Activated T-helper 2 cell treated with anti-CD3 and anti-CD28 coated beads, Interferon-gamma antibody, Interleukin-2, Interleukin-4, amounts not matched to agents 10 μg/mL and 5 μg/mL and 100 μg/mL, durations not matched to agents 14 hours and 24 hours and 36 hours (primary cell): Measurements from ENCODE around the gene TMEM247. TPM values are rescaled to one million over a fixed set of nuclear protein-coding genes. Genes with fewer than 3 reads are reported as not detected.
A peak's percentile ranks its signal among the peaks of the same experiment; 100 is the strongest.

ENCODE experiments used
- DNase-seq: peaks from one replicate; pipeline ENCODE4 v3.0.0; 2021; ENCODE audit warnings: low spot score
- H3K27ac Mint-ChIP-seq: one replicate; pipeline ENCODE4 v1.8.0; 2021; ENCODE audit warnings: mixed read lengths
- H3K27me3 Mint-ChIP-seq: one replicate; pipeline ENCODE4 v1.8.0; 2021; ENCODE audit warnings: low read depth, mixed read lengths
- H3K36me3 Mint-ChIP-seq: one replicate; pipeline ENCODE4 v1.8.0; 2021; ENCODE audit warnings: low read depth, mixed read lengths
- H3K4me1 Mint-ChIP-seq: one replicate; pipeline ENCODE4 v1.8.0; 2021; ENCODE audit warnings: low read depth, mixed read lengths
- H3K4me3 Mint-ChIP-seq: one replicate; pipeline ENCODE4 v1.8.0; 2021; ENCODE audit warnings: low read depth, mild to moderate bottlenecking, moderate library complexity, mixed read lengths
- H3K9me3 Mint-ChIP-seq: one replicate; pipeline ENCODE4 v1.8.0; 2021; ENCODE audit warnings: mixed read lengths
- intact Hi-C: fragments of 100-400 bp; cut with micrococcal nuclease; formaldehyde crosslinking; loops from one replicate; pipeline ENCODE4 v1.15.1; 2023
- total RNA-seq: library from RNA; stranded (reverse); gene quantifications from 2 replicates; pipeline ENCODE4 v1.2.3, GENCODE V29; 2022

Gene TMEM247
- total RNA-seq, 1 donor from 2014 or later, result not detected

DNA sequence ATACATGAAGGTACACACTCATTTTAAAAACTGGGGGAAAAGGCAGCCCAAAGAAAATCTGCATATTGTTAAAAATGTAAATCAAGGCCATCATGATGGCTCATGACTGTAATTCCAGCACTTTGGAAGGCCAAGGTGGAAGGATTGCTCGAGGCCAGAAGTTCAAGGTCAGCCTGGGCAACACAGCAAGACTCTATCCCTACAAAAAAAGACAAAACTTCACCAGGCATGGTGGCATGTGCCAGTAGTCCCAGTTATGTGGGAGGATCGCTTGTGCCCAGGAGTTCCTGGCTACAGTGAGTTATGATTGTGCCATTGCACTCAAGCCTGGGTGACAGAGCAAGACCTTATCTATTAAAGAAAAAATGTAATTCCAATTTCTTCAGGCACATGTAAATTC lies 34.6 kb upstream of the TMEM247 start:
- no peak overlapping the region for H3K27ac Mint-ChIP-seq
- intact Hi-C loops, result no loop called here

DNA sequence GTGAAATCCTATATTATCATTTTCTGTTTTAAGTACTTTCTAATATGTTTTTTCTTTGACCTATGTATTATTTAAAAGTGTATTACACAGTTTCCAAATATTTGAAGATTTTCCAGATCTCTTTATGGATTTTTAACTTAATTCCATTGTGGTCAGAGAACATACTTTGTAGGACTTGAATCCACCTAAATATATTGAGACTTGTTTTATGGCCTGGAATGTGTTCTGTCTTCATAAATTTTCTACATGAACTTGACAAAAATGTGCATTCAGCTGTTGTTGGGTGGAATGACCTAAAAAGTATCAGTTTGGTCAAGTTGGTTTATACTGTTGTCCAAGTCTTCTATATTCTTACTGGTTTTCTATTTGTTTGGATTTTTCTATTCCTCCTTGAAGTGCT lies 33.8 kb upstream of the TMEM247 start:
- Mint-ChIP-seq H3K27me3 (peaks cover 2% of the 10 kb centered on the region), H3K9me3 (peaks cover 44% of the 10 kb centered on the region), H3K36me3 (peaks cover 18% of the 10 kb centered on the region), H3K27ac (no peak overlapping the region), H3K4me3 (no peak overlapping the region), H3K4me1 (peaks cover 15% of the 10 kb centered on the region)
- intact Hi-C loops, result no loop called here
- DNase-seq, result no peak

More for the DNA sequence above, 34.6 kb upstream of the TMEM247 start:
- H3K4me3 Mint-ChIP-seq, result no peak overlapping the region
- no peak for DNase-seq
- H3K36me3 Mint-ChIP-seq, result peaks cover 18% of the 10 kb centered on the region
- H3K4me1 Mint-ChIP-seq, result peaks cover 23% of the 10 kb centered on the region
- H3K9me3 Mint-ChIP-seq, result peaks cover 44% of the 10 kb centered on the region
- H3K27me3 Mint-ChIP-seq, result peaks cover 2% of the 10 kb centered on the region

GRCh38 chr2:46446871-46447568 lies 32.3 kb upstream of the TMEM247 start:
- Mint-ChIP-seq H3K4me1 (peaks cover 12% of the 10 kb centered on the region), H3K27ac (no peak overlapping the region), H3K4me3 (no peak overlapping the region), H3K9me3 (peaks cover 44% of the 10 kb centered on the region), H3K27me3 (peaks cover 2% of the 10 kb centered on the region), H3K36me3 (peaks cover 18% of the 10 kb centered on the region)
- no peak for DNase-seq
- intact Hi-C loops, result no loop called here

DNA sequence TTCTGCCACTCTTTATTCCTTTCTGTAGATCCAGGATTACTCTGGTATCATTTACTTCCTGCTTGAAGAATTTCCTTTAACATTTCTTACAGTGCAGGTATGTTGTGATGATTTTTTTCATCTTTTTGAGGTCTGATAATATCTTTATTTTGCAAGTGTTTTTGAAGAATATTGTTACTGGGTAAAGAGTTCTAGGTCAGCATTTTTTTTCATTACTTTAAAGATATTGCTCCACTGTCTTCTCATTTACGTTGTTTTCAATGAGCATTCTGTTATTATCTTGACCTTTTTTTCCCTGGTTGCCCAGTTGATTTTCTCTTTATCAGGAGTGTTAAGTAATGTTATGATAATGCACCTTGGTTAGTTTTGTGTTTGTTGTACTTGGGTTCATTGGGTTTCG lies 31.7 kb upstream of the TMEM247 start:
- peaks cover 44% of the 10 kb centered on the region for H3K9me3 Mint-ChIP-seq
- peaks cover 18% of the 10 kb centered on the region for H3K36me3 Mint-ChIP-seq
- no peak for DNase-seq
- H3K4me3 Mint-ChIP-seq, result no peak overlapping the region
- peaks cover 2% of the 10 kb centered on the region for H3K27me3 Mint-ChIP-seq
- intact Hi-C loops, result no loop called here
- peaks cover 12% of the 10 kb centered on the region for H3K4me1 Mint-ChIP-seq
- no peak overlapping the region for H3K27ac Mint-ChIP-seq

GRCh38 chr2:46448111-46448510 lies 31.3 kb upstream of the TMEM247 start:
- Mint-ChIP-seq H3K9me3 (peaks cover 44% of the 10 kb centered on the region), H3K27me3 (peaks cover 2% of the 10 kb centered on the region), H3K27ac (no peak overlapping the region), H3K4me3 (no peak overlapping the region), H3K4me1 (peaks cover 12% of the 10 kb centered on the region), H3K36me3 (peaks cover 18% of the 10 kb centered on the region)
- DNase-seq, result no peak
- intact Hi-C loops, result no loop called here

GRCh38 chr2:46448641-46449040 lies 30.7 kb upstream of the TMEM247 start:
- Mint-ChIP-seq H3K4me3 (no peak overlapping the region), H3K4me1 (peaks cover 12% of the 10 kb centered on the region), H3K27ac (no peak overlapping the region), H3K27me3 (peaks cover 2% of the 10 kb centered on the region), H3K36me3 (peaks cover 21% of the 10 kb centered on the region), H3K9me3 (peaks cover 44% of the 10 kb centered on the region)
- intact Hi-C loops, result no loop called here
- no peak for DNase-seq

DNA sequence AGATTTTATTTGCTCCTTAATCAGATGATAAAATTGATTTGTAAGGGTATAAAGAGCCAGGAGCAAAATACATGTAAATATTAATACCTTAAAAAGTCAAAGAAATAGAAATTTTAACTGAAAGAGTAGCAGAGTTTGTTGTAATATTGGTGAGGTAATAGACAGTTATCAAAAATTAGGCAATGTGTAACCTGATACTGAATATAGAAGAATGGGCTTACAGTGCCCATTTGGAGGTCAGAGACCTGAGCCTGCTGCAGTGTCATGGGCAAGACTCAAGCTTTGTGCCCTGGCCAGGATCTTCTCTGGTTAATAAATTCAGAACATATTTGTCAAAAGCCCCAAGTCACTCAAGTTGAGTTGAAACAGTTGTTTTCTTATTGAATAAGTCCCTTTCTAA lies 29.7 kb upstream of the TMEM247 start:
- no peak overlapping the region for H3K4me3 Mint-ChIP-seq
- H3K27me3 Mint-ChIP-seq, result peaks cover 2% of the 10 kb centered on the region
- no peak overlapping the region for H3K27ac Mint-ChIP-seq
- peaks cover 42% of the 10 kb centered on the region for H3K9me3 Mint-ChIP-seq
- H3K4me1 Mint-ChIP-seq, result peaks cover 12% of the 10 kb centered on the region
- intact Hi-C loops, result no loop called here
- no peak for DNase-seq
- H3K36me3 Mint-ChIP-seq, result peaks cover 16% of the 10 kb centered on the region

- Mint-ChIP-seq H3K4me3 (no peak overlapping the region), H3K4me1 (peaks cover 12% of the 10 kb centered on the region), H3K27me3 (peaks cover 2% of the 10 kb centered on the region), H3K27ac (no peak overlapping the region), H3K36me3 (peaks cover 7% of the 10 kb centered on the region), H3K9me3 (peaks cover 28% of the 10 kb centered on the region)
- intact Hi-C loops, result no loop called here
- no peak for DNase-seq
Measured at GRCh38 chr2:46451131-46451711, 28.1 kb upstream of the TMEM247 start.

GRCh38 chr2:46456789-46457188 lies 22.6 kb upstream of the TMEM247 start:
- no peak for DNase-seq
- intact Hi-C loops, result no loop called here
- Mint-ChIP-seq H3K27me3 (no peaks in the 10 kb centered on the region), H3K36me3 (peaks cover 3% of the 10 kb centered on the region), H3K4me1 (peaks cover 25% of the 10 kb centered on the region), H3K9me3 (no peaks in the 10 kb centered on the region), H3K4me3 (no peak overlapping the region), H3K27ac (peak overlapping the region; percentile 2)

DNA sequence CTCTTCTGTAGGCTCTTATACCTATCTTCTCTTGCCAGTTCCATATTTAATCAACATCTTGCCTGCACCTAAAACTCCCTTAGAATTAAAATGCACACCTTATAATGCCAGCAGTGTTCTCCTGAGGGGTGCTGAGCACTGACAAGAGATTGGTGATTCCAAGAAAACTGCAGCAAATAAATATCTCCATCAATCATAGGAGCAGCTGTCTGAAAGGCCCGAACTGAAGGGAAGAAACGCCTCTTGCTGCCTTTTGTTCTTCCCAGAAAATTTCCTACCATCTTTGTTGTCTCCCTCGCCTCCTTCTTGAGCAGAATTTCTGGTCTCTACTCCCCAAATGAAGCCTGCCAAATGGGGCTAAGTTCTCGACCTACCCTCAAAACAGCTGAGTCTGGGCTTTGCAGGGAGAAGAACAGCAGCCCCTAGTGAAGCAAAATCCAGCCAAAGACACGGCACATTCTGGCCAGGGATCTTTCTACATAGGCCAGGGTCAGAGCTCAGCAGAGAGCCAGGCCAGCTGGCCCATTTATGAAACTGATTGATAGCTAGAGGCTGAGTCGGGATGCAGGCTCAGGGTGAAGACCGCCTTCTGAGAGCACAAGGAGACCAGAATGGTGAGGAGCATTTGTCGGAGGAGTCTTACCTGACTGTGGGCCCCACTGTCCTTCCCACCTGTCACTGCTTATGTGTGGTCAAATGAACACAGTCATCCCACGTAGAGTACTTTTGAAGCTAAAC lies 20.4 kb upstream of the TMEM247 start:
- no peaks in the 10 kb centered on the region for H3K27me3 Mint-ChIP-seq
- DNase-seq, result no peak
- H3K4me1 Mint-ChIP-seq, result peaks cover 29% of the 10 kb centered on the region
- intact Hi-C loops, result no loop called here
- H3K27ac Mint-ChIP-seq, result no peak overlapping the region
- H3K9me3 Mint-ChIP-seq, result no peaks in the 10 kb centered on the region
- no peak overlapping the region for H3K4me3 Mint-ChIP-seq
- no peaks in the 10 kb centered on the region for H3K36me3 Mint-ChIP-seq

DNA sequence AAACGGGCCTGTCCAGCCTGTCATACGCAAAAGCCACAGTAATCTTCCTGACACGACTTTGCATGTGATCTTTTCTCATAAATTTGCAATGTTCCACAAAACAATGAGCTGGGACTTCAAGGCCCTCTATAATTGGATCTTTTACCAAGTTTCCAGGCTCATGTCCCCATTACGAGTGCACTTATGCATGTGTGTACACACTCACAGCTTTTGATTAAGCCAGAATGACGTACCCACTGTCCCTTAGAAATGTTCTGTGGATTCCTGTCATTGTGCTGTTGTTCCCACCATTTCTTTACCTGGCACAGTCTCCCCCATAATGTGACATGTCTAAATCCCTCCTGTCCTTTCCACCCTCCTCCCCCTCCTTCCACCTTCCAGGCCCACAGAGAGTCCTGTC lies 19.7 kb upstream of the TMEM247 start:
- no peaks in the 10 kb centered on the region for H3K27me3 Mint-ChIP-seq
- no peak for DNase-seq
- H3K36me3 Mint-ChIP-seq, result no peaks in the 10 kb centered on the region
- intact Hi-C loops, result no loop called here
- peaks cover 33% of the 10 kb centered on the region for H3K4me1 Mint-ChIP-seq
- no peaks in the 10 kb centered on the region for H3K9me3 Mint-ChIP-seq
- no peak overlapping the region for H3K27ac Mint-ChIP-seq
- no peak overlapping the region for H3K4me3 Mint-ChIP-seq

GRCh38 chr2:46460241-46460921 lies 19.0 kb upstream of the TMEM247 start:
- H3K4me1 Mint-ChIP-seq, result peaks cover 33% of the 10 kb centered on the region
- intact Hi-C loops, result no loop called here
- DNase-seq, result no peak
- H3K27ac Mint-ChIP-seq, result no peak overlapping the region
- no peak overlapping the region for H3K4me3 Mint-ChIP-seq
- H3K36me3 Mint-ChIP-seq, result no peaks in the 10 kb centered on the region
- no peaks in the 10 kb centered on the region for H3K27me3 Mint-ChIP-seq
- H3K9me3 Mint-ChIP-seq, result no peaks in the 10 kb centered on the region
